Neural cell (in vitro differentiated cells): Measurements from ENCODE around the gene FFAR3. TPM values are rescaled to one million over a fixed set of nuclear protein-coding genes. Genes with fewer than 3 reads are reported as not detected.

Experiments used
- H2AFZ ChIP-seq: fragments of 200-600, 300-800 bp; sonication (generic), shearing (Covaris generic); 2 replicates; pipeline ENCODE4 v1.6.0; 2014; ENCODE audit warnings: low read depth, mild to moderate bottlenecking, antibody characterized with exemption, low read length, moderate library complexity
- H3F3A ChIP-seq: fragments of 200-600 bp; shearing (Covaris generic); 2 replicates; pipeline ENCODE4 v1.6.1; 2016; ENCODE audit warnings: mild to moderate bottlenecking, moderate library complexity, mixed read lengths, antibody characterized with exemption, low read length; ENCODE audit not compliant: insufficient read depth, poor library complexity, severe bottlenecking
- H3K27ac ChIP-seq: fragments of 200-600, 300-800 bp; sonication (generic), shearing (Covaris generic); 2 replicates; pipeline ENCODE4 v1.5.1; 2014; ENCODE audit warnings: mild to moderate bottlenecking, low read length, moderate library complexity
- H3K27me3 ChIP-seq: fragments of 300-800, 200-600 bp; sonication (generic), shearing (Covaris generic); 2 replicates; pipeline ENCODE4 v1.6.0; 2014; ENCODE audit warnings: mild to moderate bottlenecking, low read depth, low read length, moderate library complexity; ENCODE audit not compliant: insufficient read depth
- H3K36me3 ChIP-seq: fragments of 300-800, 200-600 bp; sonication (generic), shearing (Covaris generic); 2 replicates; pipeline ENCODE4 v1.5.1; 2014; ENCODE audit warnings: mild to moderate bottlenecking, antibody characterized with exemption, low read length, moderate library complexity; ENCODE audit not compliant: insufficient read depth
- H3K4me2 ChIP-seq: fragments of 300-800, 200-600 bp; sonication (generic), shearing (Covaris generic); 2 replicates; pipeline ENCODE4 v1.6.0; 2014; ENCODE audit warnings: mild to moderate bottlenecking, low read length
- H3K4me3 ChIP-seq: fragments of 300-800, 200-600 bp; sonication (generic), shearing (Covaris generic); 2 replicates; pipeline ENCODE4 v1.5.1; 2014; ENCODE audit warnings: mild to moderate bottlenecking, low read length, moderate library complexity
- H3K79me2 ChIP-seq: fragments of 200-600 bp; shearing (Covaris generic); replicated peaks from 2 replicates; pipeline ENCODE4 v1.6.0; 2014; ENCODE audit warnings: mild to moderate bottlenecking, low read length, moderate library complexity; ENCODE audit not compliant: insufficient read depth
- H3K9ac ChIP-seq: fragments of 300-800, 200-600 bp; sonication (generic), shearing (Covaris generic); 2 replicates; pipeline ENCODE4 v1.6.1; 2016; ENCODE audit warnings: mild to moderate bottlenecking, low read length, mixed read lengths
- H3K9me2 ChIP-seq: fragments of 200-600 bp; shearing (Covaris generic); 2 replicates; pipeline ENCODE4 v1.6.1; 2016; ENCODE audit warnings: mild to moderate bottlenecking, low read length, mixed read lengths; ENCODE audit not compliant: insufficient read depth
- H3K9me3 ChIP-seq: fragments of 200-600, 300-800 bp; sonication (generic), shearing (Covaris generic); 2 replicates; pipeline ENCODE4 v1.6.1; 2016; ENCODE audit warnings: mild to moderate bottlenecking, mixed run types, low read length, moderate library complexity, mixed read lengths
- H4K20me1 ChIP-seq: fragments of 200-600 bp; shearing (Covaris generic); 2 replicates; pipeline ENCODE4 v1.6.1; 2016; ENCODE audit warnings: mild to moderate bottlenecking, mixed run types; ENCODE audit not compliant: insufficient read depth
- EP300 ChIP-seq: fragments of 450-650 bp; conservative IDR thresholded peaks from 2 replicates; pipeline ENCODE4 v1.6.1; 2014; ENCODE audit warnings: antibody characterized with exemption, mild to moderate bottlenecking, moderate library complexity; ENCODE audit not compliant: poor library complexity, severe bottlenecking
- EZH2 ChIP-seq: fragments of 200-600, 300-800 bp; shearing (Covaris generic), sonication (generic); IDR thresholded peaks from 2 replicates; pipeline ENCODE4 v1.6.1; 2014; ENCODE audit warnings: antibody characterized with exemption, low read length, borderline replicate concordance, mild to moderate bottlenecking; ENCODE audit not compliant: insufficient read depth, poor library complexity, severe bottlenecking
- MXI1 ChIP-seq: fragments of 450-650 bp; conservative IDR thresholded peaks from 2 replicates; pipeline ENCODE4 v1.6.1; 2014; ENCODE audit warnings: antibody characterized with exemption, mild to moderate bottlenecking; ENCODE audit not compliant: poor library complexity, severe bottlenecking
- POLR2AphosphoS5 ChIP-seq: IDR thresholded peaks from 2 replicates; pipeline ENCODE4 v1.6.1; 2012
- RAD21 ChIP-seq: fragments of 450-650 bp; conservative IDR thresholded peaks from 2 replicates; pipeline ENCODE4 v1.6.1; 2014; ENCODE audit warnings: antibody characterized with exemption, mild to moderate bottlenecking, moderate library complexity
- SMC3 ChIP-seq: fragments of 450-650 bp; conservative IDR thresholded peaks from 2 replicates; pipeline ENCODE4 v1.6.1; 2014; ENCODE audit warnings: antibody characterized with exemption, mild to moderate bottlenecking, moderate library complexity; ENCODE audit not compliant: poor library complexity
- TAF1 ChIP-seq: IDR thresholded peaks from 2 replicates; pipeline ENCODE4 v1.6.1; 2012; ENCODE audit warnings: low read depth
- polyA plus RNA-seq: library from polyadenylated mRNA; depleted of rRNA; stranded (reverse); fragments of >200 nt; gene quantifications from 2 replicates; pipeline ENCODE4 v1.2.3, GENCODE V29; 2014
- TF ChIP-seq, protein P1 (sequence below): fragments of 450-650 bp; IDR thresholded peaks from 2 replicates; pipeline ENCODE4 v1.5.1; 2014; ENCODE audit warnings: antibody characterized with exemption, mild to moderate bottlenecking, moderate library complexity; ENCODE audit not compliant: poor library complexity, severe bottlenecking
- TF ChIP-seq, protein P2 (sequence below): IDR thresholded peaks from 2 replicates; pipeline ENCODE4 v1.6.1; 2012; ENCODE audit warnings: borderline replicate concordance

The FFAR3 gene
- polyA plus RNA-seq, 1 donor from 2014 or later = not detected

- TF ChIP-seq EZH2 = no peak
- no peak for TF ChIP-seq TAF1
Measured at GRCh38 chr19:35322014-35322413, 36.2 kb upstream of the FFAR3 start (continued).

GRCh38 chr19:35327642-35328041 lies 30.6 kb upstream of the FFAR3 start:
- Histone ChIP-seq H3K4me2 (no peak overlapping the region), H3K4me3 (no peak overlapping the region), H3K27ac (no peak overlapping the region), H4K20me1 (no peaks in the 10 kb centered on the region), H3F3A (no peaks in the 10 kb centered on the region), H3K36me3 (no peaks in the 10 kb centered on the region), H3K9me2 (no peaks in the 10 kb centered on the region), H3K27me3 (no peaks in the 10 kb centered on the region), H2AFZ (no peak overlapping the region), H3K9me3 (no peaks in the 10 kb centered on the region), H3K9ac (no peak overlapping the region), H3K79me2 (no peaks in the 10 kb centered on the region)
- no peak for TF ChIP-seq SMC3
- TF ChIP-seq, protein P1, sequence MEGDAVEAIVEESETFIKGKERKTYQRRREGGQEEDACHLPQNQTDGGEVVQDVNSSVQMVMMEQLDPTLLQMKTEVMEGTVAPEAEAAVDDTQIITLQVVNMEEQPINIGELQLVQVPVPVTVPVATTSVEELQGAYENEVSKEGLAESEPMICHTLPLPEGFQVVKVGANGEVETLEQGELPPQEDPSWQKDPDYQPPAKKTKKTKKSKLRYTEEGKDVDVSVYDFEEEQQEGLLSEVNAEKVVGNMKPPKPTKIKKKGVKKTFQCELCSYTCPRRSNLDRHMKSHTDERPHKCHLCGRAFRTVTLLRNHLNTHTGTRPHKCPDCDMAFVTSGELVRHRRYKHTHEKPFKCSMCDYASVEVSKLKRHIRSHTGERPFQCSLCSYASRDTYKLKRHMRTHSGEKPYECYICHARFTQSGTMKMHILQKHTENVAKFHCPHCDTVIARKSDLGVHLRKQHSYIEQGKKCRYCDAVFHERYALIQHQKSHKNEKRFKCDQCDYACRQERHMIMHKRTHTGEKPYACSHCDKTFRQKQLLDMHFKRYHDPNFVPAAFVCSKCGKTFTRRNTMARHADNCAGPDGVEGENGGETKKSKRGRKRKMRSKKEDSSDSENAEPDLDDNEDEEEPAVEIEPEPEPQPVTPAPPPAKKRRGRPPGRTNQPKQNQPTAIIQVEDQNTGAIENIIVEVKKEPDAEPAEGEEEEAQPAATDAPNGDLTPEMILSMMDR = no peak
- no peak for TF ChIP-seq EP300
- TF ChIP-seq MXI1 = no peak
- TF ChIP-seq EZH2 = no peak
- no peak for TF ChIP-seq POLR2AphosphoS5
- no peak for TF ChIP-seq TAF1
- no peak for TF ChIP-seq RAD21
- TF ChIP-seq, protein P2, sequence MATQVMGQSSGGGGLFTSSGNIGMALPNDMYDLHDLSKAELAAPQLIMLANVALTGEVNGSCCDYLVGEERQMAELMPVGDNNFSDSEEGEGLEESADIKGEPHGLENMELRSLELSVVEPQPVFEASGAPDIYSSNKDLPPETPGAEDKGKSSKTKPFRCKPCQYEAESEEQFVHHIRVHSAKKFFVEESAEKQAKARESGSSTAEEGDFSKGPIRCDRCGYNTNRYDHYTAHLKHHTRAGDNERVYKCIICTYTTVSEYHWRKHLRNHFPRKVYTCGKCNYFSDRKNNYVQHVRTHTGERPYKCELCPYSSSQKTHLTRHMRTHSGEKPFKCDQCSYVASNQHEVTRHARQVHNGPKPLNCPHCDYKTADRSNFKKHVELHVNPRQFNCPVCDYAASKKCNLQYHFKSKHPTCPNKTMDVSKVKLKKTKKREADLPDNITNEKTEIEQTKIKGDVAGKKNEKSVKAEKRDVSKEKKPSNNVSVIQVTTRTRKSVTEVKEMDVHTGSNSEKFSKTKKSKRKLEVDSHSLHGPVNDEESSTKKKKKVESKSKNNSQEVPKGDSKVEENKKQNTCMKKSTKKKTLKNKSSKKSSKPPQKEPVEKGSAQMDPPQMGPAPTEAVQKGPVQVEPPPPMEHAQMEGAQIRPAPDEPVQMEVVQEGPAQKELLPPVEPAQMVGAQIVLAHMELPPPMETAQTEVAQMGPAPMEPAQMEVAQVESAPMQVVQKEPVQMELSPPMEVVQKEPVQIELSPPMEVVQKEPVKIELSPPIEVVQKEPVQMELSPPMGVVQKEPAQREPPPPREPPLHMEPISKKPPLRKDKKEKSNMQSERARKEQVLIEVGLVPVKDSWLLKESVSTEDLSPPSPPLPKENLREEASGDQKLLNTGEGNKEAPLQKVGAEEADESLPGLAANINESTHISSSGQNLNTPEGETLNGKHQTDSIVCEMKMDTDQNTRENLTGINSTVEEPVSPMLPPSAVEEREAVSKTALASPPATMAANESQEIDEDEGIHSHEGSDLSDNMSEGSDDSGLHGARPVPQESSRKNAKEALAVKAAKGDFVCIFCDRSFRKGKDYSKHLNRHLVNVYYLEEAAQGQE = no peak

- TF ChIP-seq POLR2AphosphoS5 (no peak), RAD21 (no peak), SMC3 (no peak), TAF1 (no peak), EP300 (no peak)
- TF ChIP-seq, protein P1 = no peak
- Histone ChIP-seq H4K20me1 (no peaks in the 10 kb centered on the region), H3F3A (no peaks in the 10 kb centered on the region), H3K9ac (no peak within 1 kb of the TSS), H3K9me2 (no peaks in the 10 kb centered on the region), H3K9me3 (no peaks in the 10 kb centered on the region), H3K27ac (no peak within 1 kb of the TSS), H3K27me3 (no peaks in the 10 kb centered on the region), H2AFZ (no peak within 1 kb of the TSS), H3K36me3 (no peaks in the 10 kb centered on the region), H3K4me2 (no peak within 1 kb of the TSS), H3K4me3 (no peak within 1 kb of the TSS), H3K79me2 (no peaks in the 10 kb centered on the region)
Measured at GRCh38 chr19:35328851-35329285, 29.4 kb upstream of the FFAR3 start, which contains the start of gene CD22. CD22 (plus strand) TSS chr19:35329187; CDS start chr19:35332041, 2,854 bp downstream.
